ENCODE results near the gene SORCS2. TPM values are rescaled to one million over a fixed set of nuclear protein-coding genes. Genes with fewer than 3 reads are reported as not detected.

Gene SORCS2
- total RNA-seq, 1 donor from 2014 or later: 10.9 TPM

DNA sequence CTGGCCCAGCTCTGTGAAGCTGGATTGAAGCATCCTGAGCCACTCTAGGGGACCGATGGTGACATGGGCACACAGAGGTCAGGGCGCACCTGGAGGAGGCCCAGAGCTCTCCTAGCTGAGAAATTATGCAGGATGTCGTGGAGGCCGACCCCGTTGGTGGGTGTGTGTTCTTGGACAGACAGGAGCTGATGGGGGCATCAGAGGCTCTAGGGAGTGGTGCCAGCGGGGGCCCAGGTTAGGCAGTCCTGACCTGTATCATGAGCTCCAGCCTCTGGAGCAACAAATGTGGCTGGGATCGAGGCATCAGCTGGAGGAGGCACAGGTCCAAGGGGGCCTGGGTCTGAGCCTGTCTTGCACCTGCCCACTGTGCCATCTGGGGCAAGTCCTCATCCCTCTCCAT, 367.0 kb downstream of the SORCS2 start:
- TF ChIP-seq, protein P1, sequence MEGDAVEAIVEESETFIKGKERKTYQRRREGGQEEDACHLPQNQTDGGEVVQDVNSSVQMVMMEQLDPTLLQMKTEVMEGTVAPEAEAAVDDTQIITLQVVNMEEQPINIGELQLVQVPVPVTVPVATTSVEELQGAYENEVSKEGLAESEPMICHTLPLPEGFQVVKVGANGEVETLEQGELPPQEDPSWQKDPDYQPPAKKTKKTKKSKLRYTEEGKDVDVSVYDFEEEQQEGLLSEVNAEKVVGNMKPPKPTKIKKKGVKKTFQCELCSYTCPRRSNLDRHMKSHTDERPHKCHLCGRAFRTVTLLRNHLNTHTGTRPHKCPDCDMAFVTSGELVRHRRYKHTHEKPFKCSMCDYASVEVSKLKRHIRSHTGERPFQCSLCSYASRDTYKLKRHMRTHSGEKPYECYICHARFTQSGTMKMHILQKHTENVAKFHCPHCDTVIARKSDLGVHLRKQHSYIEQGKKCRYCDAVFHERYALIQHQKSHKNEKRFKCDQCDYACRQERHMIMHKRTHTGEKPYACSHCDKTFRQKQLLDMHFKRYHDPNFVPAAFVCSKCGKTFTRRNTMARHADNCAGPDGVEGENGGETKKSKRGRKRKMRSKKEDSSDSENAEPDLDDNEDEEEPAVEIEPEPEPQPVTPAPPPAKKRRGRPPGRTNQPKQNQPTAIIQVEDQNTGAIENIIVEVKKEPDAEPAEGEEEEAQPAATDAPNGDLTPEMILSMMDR (IDR thresholded peaks at IDR 0.05): no peak
- peaks cover 8% of the 10 kb centered on the region for H3K4me1 Mint-ChIP-seq (ENCODE audit: low read depth)
- H3K9me3 Mint-ChIP-seq (ENCODE audit: low read depth): peaks cover 11% of the 10 kb centered on the region
- H3K36me3 Mint-ChIP-seq (ENCODE audit: low read depth): no peaks in the 10 kb centered on the region
- H3K27me3 Mint-ChIP-seq (ENCODE audit: low read depth): peaks cover 3% of the 10 kb centered on the region
- H3K4me3 Mint-ChIP-seq (ENCODE audit: unreplicated experiment): no peak overlapping the region
- H3K27ac Mint-ChIP-seq (ENCODE audit: unreplicated experiment): no peak overlapping the region
- peak; percentile 77 for DNase-seq (ENCODE audit: low spot score)

DNA sequence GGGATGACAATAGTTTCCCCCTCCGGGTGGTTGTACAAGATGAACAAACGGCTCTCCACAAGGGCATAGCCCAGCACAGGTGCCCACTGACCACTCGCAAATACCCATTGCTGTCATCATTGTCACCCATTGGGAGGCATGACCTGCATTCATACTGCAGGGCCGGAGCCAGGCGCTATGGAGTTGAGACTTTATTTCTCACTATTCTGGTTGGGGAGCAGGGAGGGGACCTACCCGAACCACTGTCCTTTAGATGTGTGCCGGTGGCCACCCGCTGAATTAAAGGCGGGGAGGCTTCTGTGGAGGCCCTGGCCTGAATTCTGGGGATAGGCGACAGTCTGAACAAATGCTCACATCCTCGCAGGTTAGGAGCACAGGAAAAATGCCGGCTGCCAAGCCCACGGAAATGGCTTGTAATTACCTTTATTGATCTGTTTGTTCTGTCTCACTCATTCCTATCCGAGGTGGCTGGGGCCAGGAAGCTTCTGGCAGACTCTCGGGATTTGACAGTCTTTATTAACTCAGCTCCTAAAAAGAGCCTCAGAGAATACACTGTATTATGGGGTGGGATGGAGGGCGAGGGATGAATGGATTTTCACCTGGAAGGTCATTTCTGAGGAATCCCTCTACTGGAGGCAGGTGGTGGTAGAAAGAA, 367.5 kb downstream of the SORCS2 start:
- Mint-ChIP-seq H3K27ac (ENCODE audit: unreplicated experiment) (no peak overlapping the region), H3K36me3 (ENCODE audit: low read depth) (no peaks in the 10 kb centered on the region), H3K27me3 (ENCODE audit: low read depth) (no peaks in the 10 kb centered on the region), H3K4me3 (ENCODE audit: unreplicated experiment) (no peak overlapping the region), H3K9me3 (ENCODE audit: low read depth) (peaks cover 6% of the 10 kb centered on the region), H3K4me1 (ENCODE audit: low read depth) (peaks cover 8% of the 10 kb centered on the region)
- TF ChIP-seq, protein P1 (IDR thresholded peaks at IDR 0.05): no peak
- DNase-seq (ENCODE audit: low spot score): peak; percentile 56

DNA sequence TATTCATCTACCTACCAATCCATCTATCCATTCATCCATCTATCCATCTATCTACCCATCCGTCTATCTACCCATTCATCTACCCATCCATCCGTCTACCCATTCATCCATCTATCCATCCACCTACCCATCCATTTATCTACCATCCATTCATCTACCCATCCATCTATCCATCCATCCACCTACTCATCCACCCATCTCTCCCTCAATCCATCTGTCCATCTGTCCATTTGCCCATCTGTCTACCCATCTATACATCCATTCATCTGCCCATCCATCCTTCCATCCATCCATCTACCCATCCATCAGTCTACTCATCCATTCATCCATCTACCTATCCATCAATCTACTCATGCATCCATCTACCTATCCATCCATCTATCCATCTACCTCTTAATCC, 369.2 kb downstream of the SORCS2 start:
- Mint-ChIP-seq H3K36me3 (ENCODE audit: low read depth) (no peaks in the 10 kb centered on the region), H3K4me3 (ENCODE audit: unreplicated experiment) (no peak overlapping the region), H3K27me3 (ENCODE audit: low read depth) (no peaks in the 10 kb centered on the region), H3K4me1 (ENCODE audit: low read depth) (peaks cover 8% of the 10 kb centered on the region), H3K27ac (ENCODE audit: unreplicated experiment) (no peak overlapping the region), H3K9me3 (ENCODE audit: low read depth) (peaks cover 3% of the 10 kb centered on the region)
- TF ChIP-seq, protein P1 (IDR thresholded peaks at IDR 0.05): no peak
- DNase-seq (ENCODE audit: low spot score): no peak

DNA sequence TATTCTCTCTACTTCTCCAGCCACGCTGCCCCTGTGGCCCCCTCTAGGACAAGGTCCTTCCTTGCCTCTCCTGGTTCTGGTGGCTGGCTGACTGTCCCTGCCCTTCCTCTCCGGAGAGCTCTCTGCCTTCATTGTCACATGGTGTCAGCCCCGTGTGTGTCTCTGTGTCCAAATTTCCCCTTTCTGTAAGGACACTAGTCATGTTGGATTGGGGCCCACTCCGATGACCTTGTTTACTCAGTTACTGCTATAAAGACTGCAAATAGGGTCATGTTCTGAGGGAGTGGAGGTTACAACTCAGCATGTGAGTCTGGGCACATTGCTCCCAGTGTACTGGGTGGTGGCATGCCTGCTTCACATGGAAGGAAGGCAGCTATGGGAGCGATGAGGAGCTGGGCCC, 371.9 kb downstream of the SORCS2 start:
- no peak for DNase-seq (ENCODE audit: low spot score)
- H3K27me3 Mint-ChIP-seq (ENCODE audit: low read depth): no peaks in the 10 kb centered on the region
- H3K27ac Mint-ChIP-seq (ENCODE audit: unreplicated experiment): no peak overlapping the region
- no peaks in the 10 kb centered on the region for H3K36me3 Mint-ChIP-seq (ENCODE audit: low read depth)
- no peaks in the 10 kb centered on the region for H3K4me1 Mint-ChIP-seq (ENCODE audit: low read depth)
- no peak overlapping the region for H3K4me3 Mint-ChIP-seq (ENCODE audit: unreplicated experiment)
- TF ChIP-seq, protein P1 (IDR thresholded peaks at IDR 0.05): no peak
- peaks cover 7% of the 10 kb centered on the region for H3K9me3 Mint-ChIP-seq (ENCODE audit: low read depth)

DNA sequence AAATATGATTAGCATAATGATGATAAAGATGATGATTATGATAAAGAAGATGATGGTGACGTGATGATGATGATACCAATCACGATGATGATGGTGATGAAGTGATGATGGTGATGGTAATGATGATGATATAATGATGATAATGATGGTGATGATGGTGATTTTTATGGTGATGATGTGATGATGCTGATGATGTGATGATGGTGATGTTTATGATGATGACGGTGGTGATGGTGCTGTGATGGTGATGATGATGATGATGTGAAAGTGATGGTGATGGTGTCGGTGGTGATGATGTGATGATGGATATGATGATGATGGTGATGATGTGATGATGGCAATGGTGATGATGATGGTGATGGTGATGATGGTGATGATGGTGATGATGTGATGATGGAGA, 373.1 kb downstream of the SORCS2 start:
- peaks cover 7% of the 10 kb centered on the region for H3K9me3 Mint-ChIP-seq (ENCODE audit: low read depth)
- no peak for DNase-seq (ENCODE audit: low spot score)
- TF ChIP-seq, protein P1 (IDR thresholded peaks at IDR 0.05): no peak
- H3K27ac Mint-ChIP-seq (ENCODE audit: unreplicated experiment): no peak overlapping the region
- H3K4me3 Mint-ChIP-seq (ENCODE audit: unreplicated experiment): no peak overlapping the region
- H3K4me1 Mint-ChIP-seq (ENCODE audit: low read depth): no peaks in the 10 kb centered on the region
- H3K36me3 Mint-ChIP-seq (ENCODE audit: low read depth): no peaks in the 10 kb centered on the region
- no peaks in the 10 kb centered on the region for H3K27me3 Mint-ChIP-seq (ENCODE audit: low read depth)

Measured in chondrocyte (in vitro differentiated cells).